Amniotic epithelial cell (primary cell): ENCODE measurements around the gene SLC38A7.
"Not testable (repeated sequence)": the region's sequence is repeated elsewhere in the genome, so short reads cannot be mapped to it uniquely, and the experiment has no call there.

ENCODE experiments used
- DNase-seq: peaks from one replicate; pipeline ENCODE4 v3.0.0-alpha.2; 2010; ENCODE audit warnings: low read depth

Gene SLC38A7

GRCh38 chr16:58678269-58678668, 6.3 kb downstream of the SLC38A7 start:
- DNase-seq, result no peak

- DNase-seq, result no peak
Observed at GRCh38 chr16:58670946-58671583, 13.5 kb downstream of the SLC38A7 start.

GRCh38 chr16:58670177-58670576, 14.4 kb downstream of the SLC38A7 start:
- peak; percentile 24 for DNase-seq

- no peak for DNase-seq
Observed at GRCh38 chr16:58665200-58665599, 19.4 kb downstream of the SLC38A7 start.

GRCh38 chr16:58661199-58661830, 23.3 kb downstream of the SLC38A7 start:
- DNase-seq, result peak; percentile 85

- not testable (repeated sequence) for DNase-seq
Observed at GRCh38 chr16:58659911-58660310, 24.7 kb downstream of the SLC38A7 start.

GRCh38 chr16:58658796-58659211, 25.8 kb downstream of the SLC38A7 start:
- peak; percentile 42 for DNase-seq

GRCh38 chr16:58656899-58657298, 27.7 kb downstream of the SLC38A7 start:
- DNase-seq, result no peak

- DNase-seq, result no peak
Observed at GRCh38 chr16:58655215-58655596, 29.4 kb downstream of the SLC38A7 start.

GRCh38 chr16:58654560-58655214, 29.9 kb downstream of the SLC38A7 start:
- no peak for DNase-seq

- DNase-seq, result peak; percentile 55
Observed at GRCh38 chr16:58652741-58653140, 31.8 kb downstream of the SLC38A7 start.

- DNase-seq, result peak; percentile 46
Observed at GRCh38 chr16:58651965-58652348, 32.6 kb downstream of the SLC38A7 start.

GRCh38 chr16:58649707-58650106, 34.9 kb downstream of the SLC38A7 start:
- no peak for DNase-seq

- DNase-seq, result no peak
Observed at GRCh38 chr16:58647107-58647506, 37.5 kb downstream of the SLC38A7 start.

GRCh38 chr16:58644765-58645487, 39.6 kb downstream of the SLC38A7 start:
- DNase-seq, result no peak

- no peak for DNase-seq
Observed at GRCh38 chr16:58644108-58644507, 40.5 kb downstream of the SLC38A7 start.

GRCh38 chr16:58640949-58641348, 43.6 kb downstream of the SLC38A7 start:
- no peak for DNase-seq

GRCh38 chr16:58639836-58640235, 44.7 kb downstream of the SLC38A7 start:
- DNase-seq, result no peak

GRCh38 chr16:58639230-58639629, 45.3 kb downstream of the SLC38A7 start:
- no peak for DNase-seq

GRCh38 chr16:58638148-58639036, 46.2 kb downstream of the SLC38A7 start:
- DNase-seq, result peak; percentile 89

- not testable (repeated sequence) for DNase-seq
Observed at GRCh38 chr16:58637021-58637420, 47.5 kb downstream of the SLC38A7 start.

GRCh38 chr16:58636466-58636865, 48.1 kb downstream of the SLC38A7 start:
- no peak for DNase-seq
